Stimulated activated CD4-positive, alpha-beta T cell treated with anti-CD3 and anti-CD28 coated beads, Interleukin-1b, Interleukin-23, amount 100 ng/mL, for 48 hours (primary cell): ENCODE measurements around the gene EED.
A peak's percentile ranks its signal among the peaks of the same experiment; 100 is the strongest.
"Not testable (repeated sequence)": the region's sequence is repeated elsewhere in the genome, so short reads cannot be mapped to it uniquely, and the experiment has no call there.

Experiments used
- DNase-seq: peaks from one replicate; pipeline ENCODE4 v3.0.0-alpha.2; 2020

Gene EED

DNA sequence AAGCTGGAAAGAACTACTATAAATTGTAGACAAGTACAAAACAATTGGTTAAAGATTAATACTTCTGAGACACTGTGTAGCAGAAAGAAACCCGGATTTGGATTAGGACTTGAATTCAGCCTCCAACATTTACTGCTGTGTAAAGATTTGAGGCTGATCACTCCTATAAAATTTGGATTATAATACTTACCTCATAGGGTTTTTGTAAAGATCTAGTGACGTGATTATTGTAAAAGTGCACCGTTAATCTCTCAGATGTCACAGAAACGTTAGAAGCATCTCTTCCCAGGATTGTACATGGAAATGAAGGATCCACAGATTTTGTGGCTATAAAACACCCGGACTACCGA is 57.2 kb downstream of the EED start:
- DNase-seq: no peak

DNA sequence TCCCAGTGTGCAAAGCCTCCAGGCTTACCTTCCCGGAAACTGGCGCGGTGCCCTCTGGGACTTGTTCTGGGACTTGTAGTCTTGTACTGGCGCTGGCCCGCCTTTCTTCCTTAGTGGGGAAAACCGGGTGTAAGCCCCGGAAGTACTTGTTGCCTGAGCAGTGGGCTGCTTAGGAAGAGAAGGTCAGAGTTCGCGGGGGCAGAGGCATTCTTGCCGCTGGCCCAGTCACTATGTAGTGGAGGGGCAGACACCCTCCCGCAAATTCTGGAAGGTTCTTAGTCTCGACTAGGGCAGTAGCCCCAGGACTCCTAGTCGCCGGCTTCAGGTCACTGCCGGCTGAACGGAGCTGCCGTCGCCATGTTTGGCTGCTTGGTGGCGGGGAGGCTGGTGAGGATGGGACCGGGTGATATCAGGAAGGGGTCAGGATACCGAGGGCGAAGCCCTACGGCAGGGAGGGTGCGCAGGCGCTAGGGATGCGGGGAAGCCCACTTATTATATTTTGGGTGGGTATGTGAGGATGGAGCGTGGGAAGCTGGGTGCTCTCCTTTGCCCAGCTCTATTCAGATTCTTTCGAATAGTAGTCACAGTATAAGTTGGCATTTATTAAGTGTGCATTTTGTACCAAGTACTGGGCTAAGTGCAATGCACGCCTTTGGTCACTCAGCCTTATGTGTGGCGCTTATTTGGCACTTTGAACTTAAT is 57.7 kb downstream of the EED start, which contains the start of gene HIKESHI:
Gene HIKESHI (plus strand): TSS at position 149 of the 702 bp plus-strand sequence. CDS start 209 bp downstream, at position 358.
- DNase-seq: peak; percentile 93

DNA sequence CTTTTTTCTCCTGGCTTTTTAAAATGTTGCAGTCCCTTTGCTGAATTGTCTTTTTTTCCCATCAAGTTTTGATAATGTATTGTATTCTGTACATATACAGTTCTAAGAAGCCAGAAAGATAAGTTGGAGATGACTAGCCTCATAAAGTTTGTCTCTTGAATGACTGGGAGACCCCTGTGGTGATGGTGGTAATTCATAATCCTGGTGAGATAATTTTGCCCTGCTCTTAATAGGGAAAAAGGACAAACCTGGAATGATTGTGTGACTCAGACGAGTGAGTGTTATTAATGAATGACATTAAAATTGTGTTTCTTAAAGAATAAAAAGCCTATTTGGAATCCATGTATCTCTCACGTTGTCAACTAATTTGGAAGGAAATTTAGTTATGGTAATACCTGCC is 58.7 kb downstream of the EED start:
- no peak for DNase-seq

DNA sequence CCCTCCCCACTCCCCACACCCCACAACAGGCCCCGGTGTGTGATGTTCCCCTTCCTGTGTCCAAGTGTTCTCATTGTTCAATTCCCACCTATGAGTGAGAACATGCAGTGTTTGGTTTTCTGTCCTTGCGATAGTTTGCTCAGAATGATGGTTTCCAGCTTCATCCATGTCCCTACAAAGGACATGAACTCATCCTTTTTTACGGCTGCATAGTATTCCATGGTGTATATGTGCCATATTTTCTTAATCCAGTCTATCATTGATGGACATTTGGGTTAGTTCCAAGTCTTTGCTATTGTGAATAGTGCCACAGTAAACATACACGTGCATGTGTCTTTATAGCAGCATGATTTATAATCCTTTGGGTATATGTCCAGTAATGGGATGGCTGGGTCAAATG is 64.2 kb downstream of the EED start:
- DNase-seq: not testable (repeated sequence)

DNA sequence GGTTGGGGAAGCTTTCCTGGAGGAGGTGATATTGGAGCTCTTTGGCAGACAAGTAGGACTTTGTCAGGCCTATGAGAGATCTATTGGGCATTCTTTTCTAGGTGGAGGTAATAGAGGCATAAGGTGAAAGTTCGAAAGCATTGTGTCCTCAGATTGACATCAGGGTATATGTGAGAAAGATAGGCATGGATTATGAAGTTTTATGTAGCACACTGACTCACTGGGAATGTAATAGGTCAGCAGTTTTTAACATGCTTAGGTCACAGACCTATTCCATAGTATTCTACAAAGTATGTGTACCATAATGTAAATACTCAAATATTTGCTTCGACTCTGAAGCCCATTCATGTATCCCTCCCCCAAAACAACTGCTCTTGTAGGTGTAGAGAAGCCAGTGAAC is 69.2 kb downstream of the EED start:
- DNase-seq: no peak

DNA sequence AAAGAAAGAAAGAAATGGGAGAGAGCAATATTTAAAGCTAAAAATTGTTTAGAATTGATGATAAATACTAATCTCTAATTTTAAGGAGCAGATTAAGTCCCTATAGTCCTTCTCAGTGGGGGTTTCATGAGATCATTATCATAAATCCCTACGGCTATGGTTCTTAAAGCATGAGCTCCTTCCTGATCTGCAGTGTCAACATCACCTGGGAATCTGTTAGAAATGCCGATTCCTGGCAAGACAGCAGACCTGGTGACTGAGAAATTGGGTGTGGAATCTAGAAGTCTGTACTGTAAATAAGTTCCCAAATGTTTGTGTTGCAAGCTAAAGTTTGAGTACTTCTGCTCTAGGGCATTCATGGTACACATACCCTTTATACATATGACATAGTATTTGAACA is 70.1 kb downstream of the EED start:
- DNase-seq: no peak
